Measurements from ENCODE around the gene BCL2L2.

BCL2L2 gene

DNA sequence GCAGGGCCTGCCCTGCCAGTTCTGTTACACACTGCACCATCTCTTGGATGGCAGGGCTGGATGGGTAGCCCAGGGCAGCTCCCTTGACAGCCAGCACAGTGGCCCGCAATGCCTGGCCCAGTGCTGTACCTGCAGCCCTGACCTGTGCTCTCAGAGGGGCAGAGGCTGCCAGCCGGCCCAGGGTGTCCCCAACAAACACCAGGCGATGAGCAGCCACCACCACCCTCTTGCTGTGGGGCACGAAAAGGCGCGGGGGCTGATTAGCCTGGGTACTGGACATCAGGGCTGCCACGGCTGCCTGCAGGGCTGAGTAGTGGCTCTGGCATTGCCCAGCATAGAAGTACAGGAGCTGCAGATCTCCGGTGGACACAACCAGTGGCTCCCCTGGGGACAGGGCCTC is 50.6 kb downstream of the BCL2L2 start:
- no peak for DNase-seq

DNA sequence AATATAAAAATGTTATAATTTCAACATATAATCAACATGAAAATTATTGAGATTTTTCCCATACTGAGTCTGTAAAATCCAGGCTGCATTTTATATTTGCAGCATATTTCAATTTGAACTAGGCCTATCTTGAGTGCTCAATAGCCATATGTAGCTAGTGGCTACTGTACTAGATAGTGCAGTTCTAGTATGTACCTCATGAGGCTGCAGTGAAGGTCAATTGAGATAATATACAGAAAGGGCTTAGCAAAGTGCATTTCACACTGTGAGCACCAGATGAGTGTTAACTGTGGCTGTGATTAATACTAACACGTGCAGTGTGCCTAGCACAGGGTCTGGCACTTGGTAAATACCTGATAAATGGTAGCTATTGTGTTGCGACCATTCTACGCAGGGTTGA is 51.4 kb downstream of the BCL2L2 start:
- DNase-seq, result no peak

DNA sequence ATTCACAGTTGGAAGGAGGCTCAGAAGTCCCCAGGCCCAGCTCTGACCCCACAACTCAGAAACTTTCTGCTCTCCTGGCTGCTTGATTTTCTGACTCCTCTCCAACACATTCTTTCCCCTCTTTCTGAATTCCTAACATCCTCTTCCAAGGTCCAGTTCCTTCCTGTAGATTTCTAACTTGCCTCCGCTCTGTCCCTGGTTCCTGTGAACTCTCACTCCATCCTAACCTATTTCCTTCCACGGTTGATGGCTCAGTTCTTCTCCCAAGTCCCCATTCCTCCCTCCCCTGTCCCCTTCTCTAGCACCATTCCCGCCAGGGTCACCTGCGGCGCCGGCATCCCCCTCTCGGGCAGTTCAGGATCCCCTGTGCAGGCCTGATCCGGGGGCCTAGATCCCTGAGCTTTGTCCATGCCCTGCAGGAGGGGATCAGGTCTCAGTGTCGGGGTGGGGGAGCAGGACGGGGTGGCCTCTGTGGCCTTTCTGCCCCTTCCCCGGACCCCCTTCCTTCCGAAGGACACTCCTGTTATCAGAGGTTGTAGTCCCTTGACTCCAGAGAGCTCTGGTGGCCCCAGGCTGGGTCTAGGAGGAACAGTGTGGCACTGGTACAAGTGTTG is 52.0 kb downstream of the BCL2L2 start:
- no peak for DNase-seq

- no peak for DNase-seq
Measured at GRCh38 chr14:23359167-23359626, 52.6 kb downstream of the BCL2L2 start.

DNA sequence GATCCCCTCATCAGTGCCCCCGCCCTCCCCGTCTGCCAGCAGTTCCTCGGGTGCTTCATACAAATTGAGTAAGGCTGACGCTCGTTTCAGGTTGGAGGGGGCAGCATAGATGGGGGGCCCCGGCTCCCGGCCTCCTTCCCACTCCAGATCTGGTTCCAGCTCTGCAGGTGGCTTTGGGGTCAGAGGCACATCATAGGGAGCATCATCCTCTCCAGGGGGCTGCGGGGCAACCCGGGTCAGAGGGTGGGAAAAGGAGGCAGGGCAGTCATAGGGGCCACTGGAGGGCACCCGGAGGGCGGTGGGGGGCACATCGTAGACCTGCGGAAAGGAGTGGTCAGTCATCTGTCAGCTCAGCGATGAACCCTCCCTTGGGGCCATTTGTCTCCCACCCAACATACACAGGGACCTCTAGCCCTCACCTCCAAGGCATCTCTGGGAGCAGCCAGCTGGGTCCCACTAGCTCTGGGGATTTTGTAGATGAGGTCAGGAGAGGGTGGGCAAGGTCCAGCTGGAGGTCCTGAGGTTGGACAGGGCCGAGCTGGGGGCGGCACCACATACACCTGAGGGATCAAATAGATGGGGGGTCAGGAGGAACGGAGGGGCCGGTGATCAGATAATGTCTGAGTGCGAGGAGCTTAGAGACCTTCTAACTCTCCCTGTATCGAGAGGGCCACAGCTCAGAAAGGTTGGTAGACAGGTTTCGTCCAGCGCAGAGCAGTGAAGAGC is 53.3 kb downstream of the BCL2L2 start:
- DNase-seq, result no peak

DNA sequence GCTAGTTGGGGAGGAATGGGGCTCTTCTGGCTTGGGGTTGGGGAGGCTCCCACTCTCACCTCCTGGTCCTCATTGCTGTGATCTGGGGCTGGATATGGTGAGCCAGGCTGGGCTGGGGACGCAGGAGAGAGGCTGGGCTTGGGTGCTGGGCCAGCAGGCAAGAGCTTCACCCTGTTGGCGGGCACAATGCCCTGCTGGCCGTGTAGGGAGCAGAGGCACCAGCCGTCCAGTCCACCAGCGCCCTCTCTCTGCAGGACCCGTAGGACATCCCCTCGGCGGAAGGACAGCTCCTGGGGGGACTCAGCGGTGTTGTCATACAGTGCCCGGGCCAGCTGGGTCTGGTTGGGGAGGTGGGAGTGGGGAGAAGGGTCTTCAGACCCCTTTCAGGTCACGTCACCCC is 53.9 kb downstream of the BCL2L2 start:
- DNase-seq, result no peak

DNA sequence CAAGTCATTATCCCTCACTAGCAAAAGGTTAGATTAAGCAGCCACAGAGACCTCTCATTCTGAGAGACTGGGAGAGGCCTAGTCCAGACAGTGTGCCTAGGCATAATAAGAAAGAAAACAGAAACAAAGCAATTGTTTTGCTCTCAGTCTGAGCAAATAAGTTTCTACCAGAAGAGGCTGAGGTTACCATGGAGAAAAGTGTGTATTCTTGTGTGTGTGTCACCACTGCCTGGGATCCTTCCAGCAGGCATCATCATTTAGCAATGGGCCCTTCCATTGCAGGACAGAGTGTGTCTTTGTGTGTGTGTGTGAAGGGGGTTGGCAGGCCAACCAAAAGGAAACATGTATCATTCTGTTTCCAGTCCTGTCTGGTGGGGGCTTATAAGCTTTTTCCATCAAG is 54.7 kb downstream of the BCL2L2 start:
- no peak for DNase-seq
